A549 treated with GW870086 at 1 μM for 4 hours (cell line): ENCODE results near the gene ADAM15. TPM values are rescaled to one million over a fixed set of nuclear protein-coding genes. Genes with fewer than 3 reads are reported as not detected.

Experiments
- total RNA-seq: library from RNA; stranded (reverse); fragments of 200-300 nt; extraction: Qiagen RNA extraction; gene quantifications from 5 replicates; pipeline ENCODE4 v1.2.3, GENCODE V29; 2022; ENCODE audit warnings: low read depth

The ADAM15 gene, protein sequence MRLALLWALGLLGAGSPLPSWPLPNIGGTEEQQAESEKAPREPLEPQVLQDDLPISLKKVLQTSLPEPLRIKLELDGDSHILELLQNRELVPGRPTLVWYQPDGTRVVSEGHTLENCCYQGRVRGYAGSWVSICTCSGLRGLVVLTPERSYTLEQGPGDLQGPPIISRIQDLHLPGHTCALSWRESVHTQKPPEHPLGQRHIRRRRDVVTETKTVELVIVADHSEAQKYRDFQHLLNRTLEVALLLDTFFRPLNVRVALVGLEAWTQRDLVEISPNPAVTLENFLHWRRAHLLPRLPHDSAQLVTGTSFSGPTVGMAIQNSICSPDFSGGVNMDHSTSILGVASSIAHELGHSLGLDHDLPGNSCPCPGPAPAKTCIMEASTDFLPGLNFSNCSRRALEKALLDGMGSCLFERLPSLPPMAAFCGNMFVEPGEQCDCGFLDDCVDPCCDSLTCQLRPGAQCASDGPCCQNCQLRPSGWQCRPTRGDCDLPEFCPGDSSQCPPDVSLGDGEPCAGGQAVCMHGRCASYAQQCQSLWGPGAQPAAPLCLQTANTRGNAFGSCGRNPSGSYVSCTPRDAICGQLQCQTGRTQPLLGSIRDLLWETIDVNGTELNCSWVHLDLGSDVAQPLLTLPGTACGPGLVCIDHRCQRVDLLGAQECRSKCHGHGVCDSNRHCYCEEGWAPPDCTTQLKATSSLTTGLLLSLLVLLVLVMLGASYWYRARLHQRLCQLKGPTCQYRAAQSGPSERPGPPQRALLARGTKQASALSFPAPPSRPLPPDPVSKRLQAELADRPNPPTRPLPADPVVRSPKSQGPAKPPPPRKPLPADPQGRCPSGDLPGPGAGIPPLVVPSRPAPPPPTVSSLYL
- total RNA-seq, result 72.3 to 103 TPM (median 97.2 TPM) in 5 replicates

GRCh38 chr1:155050560-155051341 lies at the start of gene ADAM15:
TSS of gene ADAM15 (plus strand) at chr1:155051316. CDS start at chr1:155051387, 71 bp downstream.

GRCh38 chr1:155002464-155003226 lies 48.5 kb upstream of the ADAM15 start, which contains the start of gene ZBTB7B:
TSS of gene ZBTB7B (plus strand) at chr1:155002802. CDS start at chr1:155014661, 11,859 bp downstream.

DNA sequence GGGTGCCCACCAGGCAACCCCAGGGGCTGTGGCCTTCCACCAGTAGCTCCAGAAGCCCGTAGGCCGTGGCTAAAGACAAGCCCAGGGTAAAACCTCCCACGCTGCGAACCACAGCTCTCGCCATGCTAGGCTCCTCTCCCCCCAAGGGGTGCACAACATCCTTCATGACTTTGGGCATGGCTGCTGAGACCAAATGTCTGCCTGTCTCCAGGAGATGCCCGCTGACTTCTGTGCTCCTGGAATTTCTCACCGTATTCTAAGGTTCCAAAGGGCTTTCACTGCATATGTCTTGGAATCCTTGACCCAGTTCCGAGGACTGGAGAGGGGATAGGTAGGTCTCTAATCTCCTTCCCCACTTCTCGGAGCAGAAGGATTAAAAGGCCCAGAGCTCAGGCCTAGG lies 17.6 kb upstream of the ADAM15 start, which contains the start of the genes DCST1 and DCST2:
TSS of gene DCST1 (plus strand) at position 301 of the 400 bp plus-strand sequence. CDS start 213 bp downstream, outside the sequence.
TSS of gene DCST2 (minus strand) at position 258 of the 400 bp plus-strand sequence. CDS start at position 178, 80 bp downstream.

DNA sequence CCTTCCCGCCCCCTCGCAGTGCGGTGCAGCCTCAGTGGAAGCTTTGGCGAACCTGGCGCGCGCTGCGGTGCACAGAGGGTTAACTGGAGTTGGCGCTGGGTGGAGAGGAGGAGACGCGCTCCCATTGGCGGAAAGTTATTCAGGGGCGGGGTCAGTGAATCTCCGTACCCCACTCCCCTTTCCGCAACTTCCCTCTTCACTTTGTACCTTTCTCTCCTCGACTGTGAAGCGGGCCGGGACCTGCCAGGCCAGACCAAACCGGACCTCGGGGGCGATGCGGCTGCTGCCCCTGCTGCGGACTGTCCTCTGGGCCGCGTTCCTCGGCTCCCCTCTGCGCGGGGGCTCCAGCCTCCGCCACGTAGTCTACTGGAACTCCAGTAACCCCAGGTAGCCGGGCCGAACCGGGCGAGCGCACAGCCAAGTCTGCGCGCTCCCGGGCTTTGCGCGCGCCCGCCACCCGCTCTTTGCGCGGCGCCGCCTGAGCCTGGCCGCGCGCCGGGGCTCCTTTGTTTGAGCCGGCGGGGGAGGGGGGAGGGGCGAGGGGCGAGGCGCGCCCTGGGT lies 12.5 kb downstream of the ADAM15 start, which contains the start of gene EFNA4:
TSS of gene EFNA4 (plus strand) at position 191 of the 561 bp plus-strand sequence. CDS start at position 275, 84 bp downstream.

GRCh38 chr1:155078469-155079209 lies 27.5 kb downstream of the ADAM15 start, which contains the start of gene EFNA3:
TSS of gene EFNA3 (plus strand) at chr1:155078837. CDS start at chr1:155078942, 105 bp downstream.

Other genes with a start within 250 kb of the ADAM15 start
- gene KCNN3, start 181.0 kb upstream of the ADAM15 start, total RNA-seq, result 0.02 to 0.19 TPM (median 0.07 TPM) in 4 of 5 replicates, not detected in the other
- gene PMVK, start 114.6 kb upstream of the ADAM15 start, total RNA-seq, result 38.8 to 45.1 TPM (median 42.1 TPM) in 5 replicates
- gene PBXIP1, start 95.2 kb upstream of the ADAM15 start, total RNA-seq, result 13.0 to 14.6 TPM (median 13.5 TPM) in 5 replicates
- gene PYGO2, start 89.5 kb upstream of the ADAM15 start, total RNA-seq, result 19.4 to 22.3 TPM (median 21.6 TPM) in 5 replicates
- 199 to 255 TPM (median 244 TPM) in 5 replicates for gene SHC1, start 80.6 kb upstream of the ADAM15 start, total RNA-seq
- gene CKS1B, start 76.6 kb upstream of the ADAM15 start, total RNA-seq, result 304 to 367 TPM (median 343 TPM) in 5 replicates
- 39.8 to 46.3 TPM (median 44.9 TPM) in 5 replicates for gene FLAD1, start 68.0 kb upstream of the ADAM15 start, total RNA-seq
- 0.23 TPM in 1 of 5 replicates, not detected in the others for gene LENEP, start 57.7 kb upstream of the ADAM15 start, total RNA-seq
- gene ZBTB7B, start 48.5 kb upstream of the ADAM15 start, total RNA-seq, result 34.1 to 46.4 TPM (median 45.7 TPM) in 5 replicates
- gene DCST2, start 17.5 kb upstream of the ADAM15 start, total RNA-seq, result 0.17 to 0.80 TPM (median 0.29 TPM) in 5 replicates
- gene DCST1, start 17.5 kb upstream of the ADAM15 start, total RNA-seq, result not detected in 5 replicates
- 12.2 to 13.0 TPM (median 12.4 TPM) in 5 replicates for gene EFNA4, start 12.4 kb downstream of the ADAM15 start, total RNA-seq
- 6.9 to 11.0 TPM (median 10.3 TPM) in 5 replicates for gene EFNA3, start 27.5 kb downstream of the ADAM15 start, total RNA-seq
- 23.0 to 32.0 TPM (median 28.5 TPM) in 5 replicates for gene EFNA1, start 76.6 kb downstream of the ADAM15 start, total RNA-seq
- 30.2 to 37.7 TPM (median 35.4 TPM) in 5 replicates for gene SLC50A1, start 84.5 kb downstream of the ADAM15 start, total RNA-seq
- 69.8 to 112 TPM (median 98.4 TPM) in 5 replicates for gene DPM3, start 89.2 kb downstream of the ADAM15 start, total RNA-seq
- 222 to 262 TPM (median 235 TPM) in 5 replicates for gene KRTCAP2, start 122.0 kb downstream of the ADAM15 start, total RNA-seq
- 1.8 to 2.9 TPM (median 2.6 TPM) in 5 replicates for gene TRIM46, start 122.5 kb downstream of the ADAM15 start, total RNA-seq
- gene THBS3, start 156.6 kb downstream of the ADAM15 start, total RNA-seq, result 6.0 to 10.7 TPM (median 8.4 TPM) in 5 replicates
- gene MTX1, start 157.4 kb downstream of the ADAM15 start, total RNA-seq, result 65.8 to 81.8 TPM (median 76.1 TPM) in 5 replicates
- gene ENTREP3, start 204.2 kb downstream of the ADAM15 start, total RNA-seq, result 26.5 to 34.2 TPM (median 33.7 TPM) in 5 replicates
- gene SCAMP3, start 211.0 kb downstream of the ADAM15 start, total RNA-seq, result 99.5 to 134 TPM (median 118 TPM) in 5 replicates
- 21.2 to 25.1 TPM (median 23.8 TPM) in 5 replicates for gene CLK2, start 222.2 kb downstream of the ADAM15 start, total RNA-seq
- gene HCN3, start 226.1 kb downstream of the ADAM15 start, total RNA-seq, result 3.2 to 6.4 TPM (median 5.2 TPM) in 5 replicates